Nephron progenitor cell (in vitro differentiated cells): ENCODE measurements around the gene TBC1D2.

Experiments used
- DNase-seq: peaks from one replicate; pipeline ENCODE4 v3.0.0; 2021
- H3K27ac Mint-ChIP-seq: 2 replicates; pipeline ENCODE4 v1.8.0; 2021; ENCODE audit warnings: mild to moderate bottlenecking, moderate library complexity, mixed read lengths
- H3K27me3 Mint-ChIP-seq: 2 replicates; pipeline ENCODE4 v1.8.0; 2021; ENCODE audit warnings: mild to moderate bottlenecking, low read depth, mixed read lengths; ENCODE audit not compliant: poor library complexity
- H3K36me3 Mint-ChIP-seq: 2 replicates; pipeline ENCODE4 v1.8.0; 2021; ENCODE audit warnings: low read depth, mixed read lengths
- H3K4me1 Mint-ChIP-seq: 2 replicates; pipeline ENCODE4 v1.8.0; 2021; ENCODE audit warnings: mixed read lengths
- H3K4me3 Mint-ChIP-seq: 2 replicates; pipeline ENCODE4 v1.8.0; 2021; ENCODE audit warnings: mild to moderate bottlenecking, moderate library complexity, mixed read lengths
- H3K9me3 Mint-ChIP-seq: 2 replicates; pipeline ENCODE4 v1.8.0; 2021; ENCODE audit warnings: mild to moderate bottlenecking, moderate library complexity, mixed read lengths
- CTCF ChIP-seq: fragments of 200-600 bp; sonication (generic); IDR thresholded peaks from 2 replicates; pipeline ENCODE4 v1.5.0; 2021; ENCODE audit warnings: antibody characterized with exemption

Gene TBC1D2

GRCh38 chr9:98236901-98237487, 18.5 kb downstream of the TBC1D2 start:
- no peak for DNase-seq
- no peak for TF ChIP-seq CTCF
- Mint-ChIP-seq H3K27ac (no peak overlapping the region), H3K9me3 (no peaks in the 10 kb centered on the region), H3K27me3 (peaks cover 3% of the 10 kb centered on the region), H3K36me3 (no peaks in the 10 kb centered on the region), H3K4me3 (no peak overlapping the region), H3K4me1 (peaks cover 15% of the 10 kb centered on the region)

- Mint-ChIP-seq H3K4me3 (no peak overlapping the region), H3K27ac (no peak overlapping the region), H3K4me1 (peaks cover 21% of the 10 kb centered on the region), H3K36me3 (no peaks in the 10 kb centered on the region), H3K9me3 (no peaks in the 10 kb centered on the region), H3K27me3 (peaks cover 3% of the 10 kb centered on the region)
- no peak for DNase-seq
- no peak for TF ChIP-seq CTCF
Measured at GRCh38 chr9:98235126-98235525, 20.3 kb downstream of the TBC1D2 start.

GRCh38 chr9:98234245-98234825, 21.1 kb downstream of the TBC1D2 start:
- Mint-ChIP-seq H3K4me3 (no peak overlapping the region), H3K36me3 (no peaks in the 10 kb centered on the region), H3K27me3 (no peaks in the 10 kb centered on the region), H3K9me3 (no peaks in the 10 kb centered on the region), H3K27ac (no peak overlapping the region), H3K4me1 (peaks cover 21% of the 10 kb centered on the region)
- no peak for TF ChIP-seq CTCF
- no peak for DNase-seq

GRCh38 chr9:98232926-98233325, 22.5 kb downstream of the TBC1D2 start:
- Mint-ChIP-seq H3K36me3 (no peaks in the 10 kb centered on the region), H3K4me3 (no peak overlapping the region), H3K9me3 (no peaks in the 10 kb centered on the region), H3K4me1 (peaks cover 29% of the 10 kb centered on the region), H3K27me3 (no peaks in the 10 kb centered on the region), H3K27ac (no peak overlapping the region)
- no peak for DNase-seq
- TF ChIP-seq CTCF: no peak

GRCh38 chr9:98231770-98232478, 23.5 kb downstream of the TBC1D2 start:
- Mint-ChIP-seq H3K27me3 (no peaks in the 10 kb centered on the region), H3K4me3 (no peak overlapping the region), H3K36me3 (no peaks in the 10 kb centered on the region), H3K4me1 (peaks cover 35% of the 10 kb centered on the region), H3K9me3 (no peaks in the 10 kb centered on the region), H3K27ac (no peak overlapping the region)
- no peak for DNase-seq
- TF ChIP-seq CTCF: no peak
